GM23338 (cell line): ENCODE data around the gene RBFOX1.

Source experiments
- CTCF ChIP-seq, 2 experiments: fragments of 200-600 bp in 1 of 2; sonication (generic) in 1 of 2; conservative IDR thresholded peaks; 2 replicates each; pipeline versions ENCODE4 v1.5.1 to v1.6.1; 2016 to 2017; ENCODE audit warnings: antibody characterized with exemption in 2 of 2, low read depth in 2 of 2, mild to moderate bottlenecking in 2 of 2, moderate library complexity in 1 of 2
- EZH2 ChIP-seq: fragments of 200-600 bp; sonication (generic); IDR thresholded peaks from one replicate; pipeline ENCODE4 v1.8.0; 2017; ENCODE audit warnings: antibody characterized with exemption, mild to moderate bottlenecking, low read depth; ENCODE audit not compliant: unreplicated experiment
- POLR2AphosphoS5 ChIP-seq: IDR thresholded peaks from 2 replicates; pipeline ENCODE4 v1.6.1; 2016; ENCODE audit warnings: antibody characterized with exemption, low read depth
- ZNF331 ChIP-seq: fragments of 250-450 bp; sonication (Bioruptor Pico); IDR thresholded peaks from 2 replicates; pipeline ENCODE4 v1.5.0; 2020; ENCODE audit warnings: low read depth, mild to moderate bottlenecking, moderate library complexity

GRCh38 chr16:7333180-7333725 lies 608 bp downstream of the RBFOX1 start:
- TF ChIP-seq POLR2AphosphoS5: no peak
- no peak for TF ChIP-seq CTCF (conservative IDR thresholded peaks at IDR 0.05; ENCODE audit: low read depth in 2 of 2)
- no peak for TF ChIP-seq EZH2
- TF ChIP-seq ZNF331 (CRISPR knock-in tag): no peak
